ENCODE measurements around the gene PRKCB. TPM values are rescaled to one million over a fixed set of nuclear protein-coding genes. Genes with fewer than 3 reads are reported as not detected.

PRKCB gene
- total and polyA plus RNA-seq, 7 donors = 0.13 to 1.5 (median 0.83) TPM

GRCh38 chr16:23922406-23922805, 86.6 kb downstream of the PRKCB start:
- intact Hi-C loops (cut with DNase I) = no loop called here
- Histone ChIP-seq H3K27me3 (ENCODE audit: insufficient read depth in 3 of 3, low read length in 2 of 3) (peaks cover 0 to 3% (median 0%) of the 10 kb centered on the region in 3 donors), H3K4me3 (no peak overlapping the region), H3K27ac (no peak overlapping the region), H3K36me3 (ENCODE audit: insufficient read depth in 1 of 2, low read depth in 1 of 2) (no peaks in the 10 kb centered on the region), H3K9me3 (no peaks in the 10 kb centered on the region), H3K4me1 (no peaks in the 10 kb centered on the region)
- DNase-seq (no peak), ATAC-seq (no peak)
- TF ChIP-seq CTCF (IDR thresholded peaks at IDR 0.05) = no peak

GRCh38 chr16:23924128-23924527, 88.3 kb downstream of the PRKCB start:
- ATAC-seq (no peak), DNase-seq (no peak)
- intact Hi-C loops (cut with DNase I) = no loop called here
- H3K27me3 ChIP-seq (ENCODE audit: insufficient read depth in 3 of 3, low read length in 2 of 3) = peaks cover 0 to 3% (median 0%) of the 10 kb centered on the region in 3 donors
- H3K36me3 ChIP-seq (ENCODE audit: insufficient read depth in 1 of 2, low read depth in 1 of 2) = no peaks in the 10 kb centered on the region
- no peak overlapping the region for H3K4me3 ChIP-seq
- TF ChIP-seq CTCF (IDR thresholded peaks at IDR 0.05) = no peak
- H3K27ac ChIP-seq = no peak overlapping the region
- H3K4me1 ChIP-seq = no peaks in the 10 kb centered on the region
- WGBS, 3 donors = 28 to 37% (median 34%) methylated on average over 8 of the region's 8 CpGs
- no peaks in the 10 kb centered on the region for H3K9me3 ChIP-seq

- DNase-seq (no peak), ATAC-seq (no peak)
- H3K27ac ChIP-seq = no peak overlapping the region
- intact Hi-C loops (cut with DNase I) = no loop called here
- no peak overlapping the region for H3K4me3 ChIP-seq
- no peaks in the 10 kb centered on the region for H3K4me1 ChIP-seq
- no peaks in the 10 kb centered on the region for H3K36me3 ChIP-seq (ENCODE audit: insufficient read depth in 1 of 2, low read depth in 1 of 2)
- TF ChIP-seq CTCF (IDR thresholded peaks at IDR 0.05) = no peak
- no peaks in the 10 kb centered on the region for H3K9me3 ChIP-seq
- peaks cover 0 to 3% (median 0%) of the 10 kb centered on the region in 3 donors for H3K27me3 ChIP-seq (ENCODE audit: insufficient read depth in 3 of 3, low read length in 2 of 3)
- 13 to 31% (median 18%) methylated on average over 4 of the region's 4 CpGs for WGBS, 3 donors
Measured at GRCh38 chr16:23927796-23928195, 92.0 kb downstream of the PRKCB start.

GRCh38 chr16:23929237-23929636, 93.5 kb downstream of the PRKCB start:
- Histone ChIP-seq H3K27ac (no peak overlapping the region), H3K4me3 (no peak overlapping the region), H3K4me1 (no peaks in the 10 kb centered on the region), H3K27me3 (ENCODE audit: insufficient read depth in 3 of 3, low read length in 2 of 3) (no peaks in the 10 kb centered on the region), H3K36me3 (ENCODE audit: insufficient read depth in 1 of 2, low read depth in 1 of 2) (no peaks in the 10 kb centered on the region), H3K9me3 (no peaks in the 10 kb centered on the region)
- intact Hi-C loops (cut with DNase I) = no loop called here
- no peak for TF ChIP-seq CTCF (IDR thresholded peaks at IDR 0.05)
- ATAC-seq (no peak), DNase-seq (no peak)
- WGBS, 3 donors = 87 to 91% (median 90%) methylated on average over 4 of the region's 4 CpGs

GRCh38 chr16:23929856-23930255, 94.1 kb downstream of the PRKCB start:
- H3K4me1 ChIP-seq = no peaks in the 10 kb centered on the region
- H3K4me3 ChIP-seq = no peak overlapping the region
- no peak for DNase-seq
- no peak overlapping the region for H3K27ac ChIP-seq
- H3K9me3 ChIP-seq = no peaks in the 10 kb centered on the region
- TF ChIP-seq CTCF (IDR thresholded peaks at IDR 0.05) = no peak
- 39 to 48% (median 41%) methylated on average over 5 of the region's 5 CpGs for WGBS, 3 donors
- intact Hi-C loops (cut with DNase I) = no loop called here
- H3K36me3 ChIP-seq (ENCODE audit: insufficient read depth in 1 of 2, low read depth in 1 of 2) = no peaks in the 10 kb centered on the region
- H3K27me3 ChIP-seq (ENCODE audit: insufficient read depth in 3 of 3, low read length in 2 of 3) = no peaks in the 10 kb centered on the region
- ATAC-seq = no peak
